Activated naive CD8-positive, alpha-beta T cell treated with anti-CD3 and anti-CD28 coated beads, Interleukin-2, amount 10 ng/mL, durations not matched to agents 7 days and 5 days (primary cell): ENCODE measurements around the gene KL. TPM values are rescaled to one million over a fixed set of nuclear protein-coding genes. Genes with fewer than 3 reads are reported as not detected.

ENCODE experiments used
- ATAC-seq: fragments of 150-1000 bp; cut with Tn5 transposase; one replicate; pipeline ENCODE4 v1.10.0; 2021; ENCODE audit warnings: low read depth, moderate library complexity
- POLR2A ChIA-PET: fragments of 350-600 bp; sonication (Branson Sonifier 250); formaldehyde crosslinking; loops from one replicate; lab custom pipeline; 2021; ENCODE audit warnings: antibody characterized with exemption; lab: Charles Lee
- DNase-seq: peaks from one replicate; pipeline ENCODE4 v3.0.0; 2021
- H3K27ac Mint-ChIP-seq: one replicate; pipeline ENCODE4 v1.8.0; 2022; ENCODE audit warnings: mild to moderate bottlenecking, mixed read lengths
- H3K27me3 Mint-ChIP-seq: one replicate; pipeline ENCODE4 v1.8.0; 2022; ENCODE audit warnings: mild to moderate bottlenecking, moderate library complexity, mixed read lengths
- H3K36me3 Mint-ChIP-seq: one replicate; pipeline ENCODE4 v1.8.0; 2021; ENCODE audit warnings: mild to moderate bottlenecking, mixed read lengths
- H3K4me1 Mint-ChIP-seq: one replicate; pipeline ENCODE4 v1.8.0; 2021; ENCODE audit warnings: mixed read lengths
- H3K4me3 Mint-ChIP-seq: one replicate; pipeline ENCODE4 v1.8.0; 2022; ENCODE audit warnings: mild to moderate bottlenecking, moderate library complexity, mixed read lengths
- H3K9me3 Mint-ChIP-seq: one replicate; pipeline ENCODE4 v1.8.0; 2021; ENCODE audit warnings: mixed read lengths
- total RNA-seq, 2 experiments: library from RNA; stranded (reverse); gene quantifications; one replicate each; pipeline ENCODE4 v1.2.3, GENCODE V29; 2021

The KL gene
- total RNA-seq, 2 experiments from 2014 or later = 0.28 to 0.64 TPM

GRCh38 chr13:33058776-33059327, 42.6 kb downstream of the KL start:
- Mint-ChIP-seq H3K36me3 (no peaks in the 10 kb centered on the region), H3K4me1 (no peaks in the 10 kb centered on the region), H3K27me3 (no peaks in the 10 kb centered on the region), H3K27ac (no peak overlapping the region), H3K9me3 (no peaks in the 10 kb centered on the region), H3K4me3 (no peak overlapping the region)
- no peak for ATAC-seq
- POLR2A ChIA-PET = no interaction called here
- DNase-seq = no peak

DNA sequence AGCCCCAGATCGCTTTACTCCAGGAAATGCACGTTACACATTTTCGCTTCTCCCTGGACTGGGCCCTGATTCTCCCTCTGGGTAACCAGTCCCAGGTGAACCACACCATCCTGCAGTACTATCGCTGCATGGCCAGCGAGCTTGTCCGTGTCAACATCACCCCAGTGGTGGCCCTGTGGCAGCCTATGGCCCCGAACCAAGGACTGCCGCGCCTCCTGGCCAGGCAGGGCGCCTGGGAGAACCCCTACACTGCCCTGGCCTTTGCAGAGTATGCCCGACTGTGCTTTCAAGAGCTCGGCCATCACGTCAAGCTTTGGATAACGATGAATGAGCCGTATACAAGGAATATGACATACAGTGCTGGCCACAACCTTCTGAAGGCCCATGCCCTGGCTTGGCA, 44.6 kb downstream of the KL start:
- Mint-ChIP-seq H3K9me3 (no peaks in the 10 kb centered on the region), H3K36me3 (no peaks in the 10 kb centered on the region), H3K4me3 (no peak overlapping the region), H3K27ac (no peak overlapping the region), H3K4me1 (no peaks in the 10 kb centered on the region), H3K27me3 (no peaks in the 10 kb centered on the region)
- no peak for DNase-seq
- ATAC-seq = no peak
- POLR2A ChIA-PET = no interaction called here

DNA sequence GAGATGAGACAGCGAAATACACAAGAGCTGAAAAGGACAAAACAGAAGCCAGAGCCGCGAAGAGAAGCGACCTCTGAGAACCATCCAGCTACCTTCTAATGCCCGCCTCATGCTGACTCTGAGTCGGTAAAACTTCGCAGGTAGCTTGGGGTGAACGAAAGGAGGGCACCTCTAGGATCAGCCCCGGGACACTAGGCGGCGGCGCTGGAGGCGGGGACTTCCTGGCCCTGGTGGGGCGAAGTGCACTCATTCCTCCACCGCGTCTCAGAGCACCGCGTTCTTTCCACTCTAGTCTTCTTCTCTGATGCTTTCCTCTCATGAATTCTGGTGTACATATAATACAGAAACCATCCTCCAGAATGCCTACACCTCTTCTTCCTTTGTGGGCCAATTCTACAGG, 50.1 kb downstream of the KL start:
- peaks cover 2% of the 10 kb centered on the region for H3K27me3 Mint-ChIP-seq
- POLR2A ChIA-PET = no interaction called here
- H3K4me1 Mint-ChIP-seq = no peaks in the 10 kb centered on the region
- no peaks in the 10 kb centered on the region for H3K9me3 Mint-ChIP-seq
- DNase-seq (no peak), ATAC-seq (no peak)
- H3K4me3 Mint-ChIP-seq = no peak overlapping the region
- H3K36me3 Mint-ChIP-seq = no peaks in the 10 kb centered on the region
- no peak overlapping the region for H3K27ac Mint-ChIP-seq

DNA sequence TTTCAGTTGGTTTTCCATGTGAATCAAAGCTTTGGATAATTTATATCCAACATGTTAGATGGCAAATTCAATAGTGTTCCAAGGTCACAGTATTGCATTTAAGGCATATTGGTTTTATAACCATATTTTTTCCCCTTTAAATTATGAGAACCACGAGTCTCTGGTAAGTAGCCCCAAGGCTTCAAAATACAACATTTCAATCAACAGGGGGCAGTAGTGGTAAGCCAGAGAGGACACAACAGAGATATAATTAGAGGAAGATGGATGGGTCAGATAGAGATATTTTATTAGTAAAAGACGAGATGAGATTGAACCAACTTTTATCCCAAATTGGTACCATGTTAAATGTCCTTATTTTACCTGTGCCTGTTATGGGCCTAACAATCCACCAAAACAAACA, 53.1 kb downstream of the KL start:
- POLR2A ChIA-PET = no interaction called here
- Mint-ChIP-seq H3K4me1 (no peaks in the 10 kb centered on the region), H3K27ac (no peak overlapping the region), H3K9me3 (no peaks in the 10 kb centered on the region), H3K36me3 (no peaks in the 10 kb centered on the region), H3K27me3 (peaks cover 2% of the 10 kb centered on the region), H3K4me3 (no peak overlapping the region)
- ATAC-seq (no peak), DNase-seq (no peak)

DNA sequence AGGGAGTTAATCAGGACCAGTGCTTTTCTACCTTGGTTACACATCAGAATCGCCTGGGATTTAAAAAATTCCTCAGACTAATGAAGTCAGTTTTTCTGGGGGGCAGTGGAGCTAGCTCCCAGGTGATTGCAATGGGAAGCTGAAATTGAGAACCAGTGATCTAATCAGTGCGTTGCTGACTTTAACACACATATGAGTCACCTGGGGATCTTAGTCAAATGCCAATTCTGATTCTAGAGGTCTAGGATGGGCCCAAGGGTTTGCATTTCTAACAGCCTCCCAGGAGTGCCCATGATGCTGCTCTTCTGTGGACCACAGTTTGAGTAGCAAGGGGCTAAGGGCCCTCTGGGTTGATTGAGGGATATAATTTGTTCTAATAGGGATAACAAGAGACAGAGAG, 54.5 kb downstream of the KL start:
- Mint-ChIP-seq H3K9me3 (no peaks in the 10 kb centered on the region), H3K4me3 (no peak overlapping the region), H3K36me3 (no peaks in the 10 kb centered on the region), H3K4me1 (no peaks in the 10 kb centered on the region), H3K27ac (no peak overlapping the region), H3K27me3 (peaks cover 2% of the 10 kb centered on the region)
- ATAC-seq (no peak), DNase-seq (no peak)
- POLR2A ChIA-PET = no interaction called here

GRCh38 chr13:33072282-33072681, 56.1 kb downstream of the KL start:
- no peaks in the 10 kb centered on the region for H3K9me3 Mint-ChIP-seq
- POLR2A ChIA-PET = no interaction called here
- H3K4me1 Mint-ChIP-seq = no peaks in the 10 kb centered on the region
- ATAC-seq = no peak
- H3K27me3 Mint-ChIP-seq = peaks cover 2% of the 10 kb centered on the region
- no peaks in the 10 kb centered on the region for H3K36me3 Mint-ChIP-seq
- DNase-seq = no peak
- no peak overlapping the region for H3K4me3 Mint-ChIP-seq
- no peak overlapping the region for H3K27ac Mint-ChIP-seq

GRCh38 chr13:33072759-33073158, 56.5 kb downstream of the KL start:
- Mint-ChIP-seq H3K36me3 (no peaks in the 10 kb centered on the region), H3K27ac (no peak overlapping the region), H3K4me1 (no peaks in the 10 kb centered on the region), H3K4me3 (no peak overlapping the region), H3K9me3 (no peaks in the 10 kb centered on the region), H3K27me3 (peaks cover 2% of the 10 kb centered on the region)
- POLR2A ChIA-PET = no interaction called here
- ATAC-seq = no peak
- DNase-seq = no peak

DNA sequence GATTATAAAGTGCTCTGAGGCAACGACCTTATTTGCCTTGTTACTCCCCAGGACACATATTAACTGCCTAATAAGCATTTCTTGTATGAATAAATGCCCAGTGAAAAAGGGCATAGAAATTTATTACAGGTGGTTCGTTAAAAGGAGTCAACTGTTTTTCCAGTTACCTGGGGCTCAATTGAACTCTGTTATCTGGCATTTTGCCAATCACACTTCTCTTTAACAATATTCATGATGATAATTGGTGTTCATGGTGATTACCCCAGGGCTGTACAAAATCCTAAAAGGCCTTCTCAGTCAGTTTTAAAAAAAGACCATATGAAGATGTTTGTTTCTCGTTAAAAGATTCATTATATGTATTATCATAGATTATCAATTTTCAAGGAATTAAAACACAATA, 57.1 kb downstream of the KL start:
- ATAC-seq (no peak), DNase-seq (no peak)
- no peaks in the 10 kb centered on the region for H3K4me1 Mint-ChIP-seq
- no peaks in the 10 kb centered on the region for H3K36me3 Mint-ChIP-seq
- peaks cover 2% of the 10 kb centered on the region for H3K27me3 Mint-ChIP-seq
- POLR2A ChIA-PET = no interaction called here
- no peak overlapping the region for H3K27ac Mint-ChIP-seq
- H3K9me3 Mint-ChIP-seq = no peaks in the 10 kb centered on the region
- no peak overlapping the region for H3K4me3 Mint-ChIP-seq

DNA sequence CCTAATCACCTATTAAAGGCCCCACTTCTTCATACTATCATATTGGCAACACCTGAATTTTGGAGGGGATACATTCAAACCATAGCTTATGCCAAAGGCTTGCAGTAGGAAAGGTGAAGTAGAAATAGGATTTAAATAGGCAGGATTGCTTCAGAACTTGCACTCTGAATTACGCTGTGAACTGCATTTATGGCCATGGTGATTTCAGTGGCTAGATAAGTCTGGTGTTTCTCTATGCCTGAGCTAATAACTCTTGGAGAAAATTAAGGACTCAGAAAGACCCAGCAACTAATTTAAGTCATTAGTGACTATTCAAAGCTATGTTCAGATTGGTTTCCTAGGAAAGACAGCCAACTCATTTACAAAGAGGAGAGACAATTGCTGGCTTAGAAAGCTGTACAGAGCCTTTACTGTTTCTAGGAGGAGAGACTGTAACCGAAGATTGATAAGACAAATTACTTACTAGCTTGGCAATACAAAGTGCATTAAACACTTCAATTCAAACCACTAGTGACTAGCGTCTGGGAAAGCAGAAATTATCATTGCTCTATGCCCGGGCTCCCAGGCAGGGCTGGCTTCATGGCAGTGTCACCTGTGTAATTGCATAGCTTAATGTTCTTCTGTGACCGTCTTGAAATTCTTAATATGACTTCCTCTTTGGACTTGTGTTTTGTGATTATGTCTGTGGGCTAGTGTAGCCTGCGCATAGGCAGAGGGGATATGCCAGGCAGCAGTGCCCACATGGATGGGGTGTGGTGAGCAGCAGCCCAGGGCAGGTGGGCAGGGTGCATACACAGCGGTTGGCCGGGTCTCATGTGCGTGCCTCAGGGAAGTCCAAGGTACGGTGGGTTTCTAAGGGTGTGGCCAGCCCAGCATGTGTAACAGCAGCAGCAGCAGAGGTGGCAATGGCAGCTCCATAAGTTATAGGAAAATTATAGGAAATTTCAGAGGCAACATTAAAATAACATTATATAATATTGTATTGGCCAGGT, 60.1 kb downstream of the KL start:
- ATAC-seq = no peak
- POLR2A ChIA-PET = no interaction called here
- peaks cover 8% of the 10 kb centered on the region for H3K27me3 Mint-ChIP-seq
- H3K4me3 Mint-ChIP-seq = no peak overlapping the region
- H3K4me1 Mint-ChIP-seq = no peaks in the 10 kb centered on the region
- no peak for DNase-seq
- no peaks in the 10 kb centered on the region for H3K36me3 Mint-ChIP-seq
- no peak overlapping the region for H3K27ac Mint-ChIP-seq
- H3K9me3 Mint-ChIP-seq = no peaks in the 10 kb centered on the region

- no peak overlapping the region for H3K27ac Mint-ChIP-seq
- peaks cover 11% of the 10 kb centered on the region for H3K27me3 Mint-ChIP-seq
- ATAC-seq (no peak), DNase-seq (no peak)
- POLR2A ChIA-PET = no interaction called here
- H3K4me1 Mint-ChIP-seq = no peaks in the 10 kb centered on the region
- H3K9me3 Mint-ChIP-seq = no peaks in the 10 kb centered on the region
- no peak overlapping the region for H3K4me3 Mint-ChIP-seq
- H3K36me3 Mint-ChIP-seq = no peaks in the 10 kb centered on the region
Observed at GRCh38 chr13:33078263-33078662, 62.0 kb downstream of the KL start.

DNA sequence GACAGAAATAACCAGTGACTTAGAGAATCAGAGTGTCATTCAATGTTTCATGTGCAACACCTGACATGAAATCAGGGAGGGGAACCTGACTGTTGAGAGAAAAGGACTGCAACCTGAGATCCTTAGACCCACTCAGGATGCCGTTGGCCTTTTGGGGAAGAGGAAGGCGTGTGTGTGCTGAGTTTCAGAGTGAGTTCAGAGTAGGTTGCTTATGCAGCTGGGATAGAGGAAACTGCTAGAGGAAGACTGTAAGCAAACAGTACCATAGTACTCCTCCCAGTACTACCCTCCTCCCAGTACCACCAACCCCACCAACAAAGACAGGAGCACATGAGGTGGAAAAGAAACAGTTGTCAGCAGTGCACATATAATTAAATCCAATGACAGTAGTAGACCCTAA, 63.7 kb downstream of the KL start:
- H3K9me3 Mint-ChIP-seq = no peaks in the 10 kb centered on the region
- DNase-seq = no peak

DNA sequence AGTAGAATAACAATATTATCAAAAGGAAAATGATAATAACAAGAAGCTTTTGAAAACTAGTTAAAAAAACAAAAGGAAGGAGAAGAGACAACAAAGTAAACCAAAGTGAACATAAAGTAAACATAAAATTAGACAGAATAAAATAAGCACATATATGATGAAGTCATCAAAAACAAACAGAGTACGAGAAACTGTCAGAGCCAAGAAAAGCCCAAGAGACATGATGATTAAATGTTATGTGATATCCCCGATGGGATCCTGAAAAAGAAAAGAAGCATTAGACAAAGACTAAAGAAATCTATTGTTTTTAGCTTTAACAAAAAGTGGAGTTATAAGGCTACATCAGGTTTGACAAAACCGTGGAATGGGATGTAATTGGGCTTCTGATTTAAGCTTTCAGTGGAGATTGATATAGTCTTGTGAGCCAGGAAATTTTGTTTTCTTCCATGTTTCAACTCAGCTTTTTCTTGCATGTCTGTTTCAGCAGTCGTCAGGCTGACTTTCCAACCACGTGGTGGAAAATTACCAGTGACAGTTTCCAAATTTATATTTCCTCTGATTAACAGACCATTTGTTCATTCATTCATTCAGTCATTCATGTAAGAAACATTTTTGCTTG, 64.9 kb downstream of the KL start:
- ATAC-seq (no peak), DNase-seq (no peak)
- Mint-ChIP-seq H3K27me3 (peaks cover 13% of the 10 kb centered on the region), H3K4me1 (no peaks in the 10 kb centered on the region), H3K27ac (no peak overlapping the region), H3K36me3 (no peaks in the 10 kb centered on the region), H3K4me3 (no peak overlapping the region), H3K9me3 (no peaks in the 10 kb centered on the region)
- POLR2A ChIA-PET = no interaction called here

More for the DNA sequence above, 63.7 kb downstream of the KL start:
- Mint-ChIP-seq H3K27ac (no peak overlapping the region), H3K36me3 (no peaks in the 10 kb centered on the region), H3K4me3 (no peak overlapping the region), H3K4me1 (no peaks in the 10 kb centered on the region), H3K27me3 (peaks cover 12% of the 10 kb centered on the region)
- POLR2A ChIA-PET = no interaction called here
- ATAC-seq = no peak

DNA sequence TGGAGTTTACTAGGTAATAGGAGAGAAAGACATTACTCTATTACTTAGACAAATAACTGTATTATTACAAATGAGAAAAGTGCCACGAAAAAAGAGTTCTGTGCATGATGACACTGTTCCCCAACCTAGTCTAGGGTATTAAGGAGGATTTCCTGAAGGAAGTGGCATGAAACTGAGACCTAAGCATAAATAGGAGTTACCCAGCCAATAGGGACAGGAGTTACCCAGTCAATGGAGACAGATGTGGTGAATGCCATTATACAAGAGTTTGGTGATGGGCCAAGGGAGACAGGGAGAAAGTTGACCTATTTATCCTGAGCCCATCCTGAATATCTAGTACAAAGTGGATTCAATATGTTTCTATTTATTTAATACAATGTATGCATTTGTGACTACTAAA, 65.4 kb downstream of the KL start:
- H3K4me1 Mint-ChIP-seq = no peaks in the 10 kb centered on the region
- no peak overlapping the region for H3K4me3 Mint-ChIP-seq
- DNase-seq (no peak), ATAC-seq (no peak)
- H3K27ac Mint-ChIP-seq = no peak overlapping the region
- peaks cover 13% of the 10 kb centered on the region for H3K27me3 Mint-ChIP-seq
- H3K9me3 Mint-ChIP-seq = no peaks in the 10 kb centered on the region
- H3K36me3 Mint-ChIP-seq = no peaks in the 10 kb centered on the region
- POLR2A ChIA-PET = no interaction called here

DNA sequence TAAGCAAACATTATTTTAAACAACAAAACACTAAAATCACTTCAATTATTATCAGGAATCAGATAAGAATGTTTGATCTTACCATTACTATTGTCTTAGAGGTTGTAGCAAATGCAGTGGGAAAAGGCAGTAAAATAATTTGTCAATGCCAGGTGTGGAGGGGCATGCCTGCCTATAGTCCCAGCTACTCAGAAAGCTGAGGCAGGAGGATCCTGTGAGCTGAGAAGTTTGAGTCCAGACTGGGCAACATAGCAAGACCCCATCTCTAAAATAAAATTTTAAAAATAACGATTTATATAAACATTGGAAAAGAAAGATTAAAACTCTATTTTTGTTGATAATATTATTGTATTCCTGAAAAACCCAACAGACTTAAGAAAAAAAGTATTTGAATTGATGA, 66.8 kb downstream of the KL start:
- POLR2A ChIA-PET = no interaction called here
- peaks cover 13% of the 10 kb centered on the region for H3K27me3 Mint-ChIP-seq
- no peak for ATAC-seq
- no peaks in the 10 kb centered on the region for H3K9me3 Mint-ChIP-seq
- no peaks in the 10 kb centered on the region for H3K4me1 Mint-ChIP-seq
- H3K27ac Mint-ChIP-seq = no peak overlapping the region
- H3K4me3 Mint-ChIP-seq = no peak overlapping the region
- DNase-seq = no peak
- H3K36me3 Mint-ChIP-seq = no peaks in the 10 kb centered on the region
